Measurements from ENCODE around the gene PNMA6A.
"Not testable (repeated sequence)": the region's sequence is repeated elsewhere in the genome, so short reads cannot be mapped to it uniquely, and the experiment has no call there.

Gene PNMA6A

GRCh38 chrX:153071909-153072583 lies at the start of gene PNMA6A:
PNMA6A (plus strand) TSS chrX:153072454; CDS start chrX:153073063, 609 bp downstream.
- H3K9me3 ChIP-seq (replicated peaks; ENCODE audit: insufficient read depth, low read length); H3K9ac ChIP-seq (ENCODE audit: low read length); H3K27me3 ChIP-seq (replicated peaks; ENCODE audit: insufficient read depth, low read length); H3F3A ChIP-seq (ENCODE audit: insufficient read depth, low read length); H3K4me1 ChIP-seq (ENCODE audit: low read length); H3K79me2 ChIP-seq (ENCODE audit: low read length); H4K20me1 ChIP-seq (ENCODE audit: insufficient read depth, low read length); H3K36me3 ChIP-seq (replicated peaks; ENCODE audit: insufficient read depth, low read length); H3K4me2 ChIP-seq (ENCODE audit: low read depth, low read length); DNase-seq; H3K9me2 ChIP-seq (replicated peaks; ENCODE audit: insufficient read depth, low read length); H3K27ac ChIP-seq (ENCODE audit: low read length); H3K4me3 ChIP-seq (ENCODE audit: low read length); H2AFZ ChIP-seq (ENCODE audit: low read length): not testable (repeated sequence)

DNA sequence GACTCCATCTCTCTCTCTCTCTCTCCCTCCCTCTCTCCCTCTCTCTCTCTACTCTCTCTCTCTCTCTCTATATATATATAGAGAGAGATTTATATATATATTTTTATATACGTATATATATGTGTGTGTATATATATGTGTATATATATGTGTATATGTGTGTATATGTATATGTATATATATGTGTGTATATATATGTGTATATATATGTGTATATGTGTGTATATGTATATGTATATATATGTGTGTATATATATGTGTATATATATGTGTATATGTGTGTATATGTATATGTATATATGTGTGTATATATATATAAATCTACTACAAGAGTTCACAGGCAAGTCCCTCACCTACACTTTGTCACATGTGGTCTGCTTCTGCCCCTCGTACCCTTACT lies 45.8 kb upstream of the PNMA6A start:
- not testable (repeated sequence) for H2AFZ ChIP-seq (ENCODE audit: low read length); H3F3A ChIP-seq (ENCODE audit: insufficient read depth, low read length); H3K27me3 ChIP-seq (replicated peaks; ENCODE audit: insufficient read depth, low read length); H3K27ac ChIP-seq (ENCODE audit: low read length); H3K9me2 ChIP-seq (replicated peaks; ENCODE audit: insufficient read depth, low read length); H3K4me1 ChIP-seq (ENCODE audit: low read length); H3K4me2 ChIP-seq (ENCODE audit: low read depth, low read length); DNase-seq; H3K79me2 ChIP-seq (ENCODE audit: low read length); H3K4me3 ChIP-seq (ENCODE audit: low read length); H3K9ac ChIP-seq (ENCODE audit: low read length); H3K36me3 ChIP-seq (replicated peaks; ENCODE audit: insufficient read depth, low read length); H3K9me3 ChIP-seq (replicated peaks; ENCODE audit: insufficient read depth, low read length); H4K20me1 ChIP-seq (ENCODE audit: insufficient read depth, low read length)

- not testable (repeated sequence) for H3K27me3 ChIP-seq (replicated peaks; ENCODE audit: insufficient read depth, low read length); H3K9me2 ChIP-seq (replicated peaks; ENCODE audit: insufficient read depth, low read length); H3K27ac ChIP-seq (ENCODE audit: low read length); DNase-seq; H3K4me3 ChIP-seq (ENCODE audit: low read length); H3K4me1 ChIP-seq (ENCODE audit: low read length); H4K20me1 ChIP-seq (ENCODE audit: insufficient read depth, low read length); H3K9ac ChIP-seq (ENCODE audit: low read length); H3K9me3 ChIP-seq (replicated peaks; ENCODE audit: insufficient read depth, low read length); H3F3A ChIP-seq (ENCODE audit: insufficient read depth, low read length); H3K79me2 ChIP-seq (ENCODE audit: low read length); H3K36me3 ChIP-seq (replicated peaks; ENCODE audit: insufficient read depth, low read length); H3K4me2 ChIP-seq (ENCODE audit: low read depth, low read length); H2AFZ ChIP-seq (ENCODE audit: low read length)
These were observed 43.8 kb upstream of the PNMA6A start for GRCh38 chrX:153028487-153028886.

DNA sequence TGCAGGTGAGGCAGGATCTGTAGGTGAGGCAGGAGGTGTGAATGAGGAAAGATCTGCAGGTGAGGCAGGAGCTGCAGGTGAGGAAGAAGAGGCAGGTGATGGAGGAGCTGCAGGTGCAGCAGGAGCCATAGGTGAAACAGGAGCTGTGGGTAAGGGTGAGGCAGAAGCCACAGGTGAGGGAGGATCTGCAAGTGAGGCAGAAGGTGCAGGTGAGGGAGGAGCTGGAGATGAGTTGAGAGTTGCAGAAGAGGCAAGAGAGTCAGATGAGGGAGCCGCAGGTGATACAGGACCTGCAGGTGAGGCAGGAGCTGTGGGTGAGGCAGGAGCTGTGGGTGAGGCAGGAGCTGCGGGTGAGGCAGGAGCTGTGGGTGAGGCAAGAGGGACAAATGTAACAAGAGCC lies 43.1 kb upstream of the PNMA6A start:
- Histone ChIP-seq H3K9ac (ENCODE audit: low read length) (no peak overlapping the region), H3K79me2 (ENCODE audit: low read length) (no peaks in the 10 kb centered on the region), H3K27me3 (replicated peaks; ENCODE audit: insufficient read depth, low read length) (no peaks in the 10 kb centered on the region), H3K4me3 (ENCODE audit: low read length) (no peak overlapping the region), H3F3A (ENCODE audit: insufficient read depth, low read length) (no peaks in the 10 kb centered on the region), H3K36me3 (replicated peaks; ENCODE audit: insufficient read depth, low read length) (no peaks in the 10 kb centered on the region), H2AFZ (ENCODE audit: low read length) (no peak overlapping the region), H3K4me2 (ENCODE audit: low read depth, low read length) (no peak overlapping the region), H3K9me3 (replicated peaks; ENCODE audit: insufficient read depth, low read length) (no peaks in the 10 kb centered on the region), H3K9me2 (replicated peaks; ENCODE audit: insufficient read depth, low read length) (no peaks in the 10 kb centered on the region), H4K20me1 (ENCODE audit: insufficient read depth, low read length) (no peaks in the 10 kb centered on the region), H3K4me1 (ENCODE audit: low read length) (no peaks in the 10 kb centered on the region), H3K27ac (ENCODE audit: low read length) (no peak overlapping the region)
- TF ChIP-seq EZH2phosphoT487 (IDR thresholded peaks at IDR 0.05; ENCODE audit: low read length) (no peak), EZH2 (optimal IDR thresholded peaks at IDR 0.05; ENCODE audit: low read depth, low read length) (no peak)
- TF ChIP-seq, protein P1, sequence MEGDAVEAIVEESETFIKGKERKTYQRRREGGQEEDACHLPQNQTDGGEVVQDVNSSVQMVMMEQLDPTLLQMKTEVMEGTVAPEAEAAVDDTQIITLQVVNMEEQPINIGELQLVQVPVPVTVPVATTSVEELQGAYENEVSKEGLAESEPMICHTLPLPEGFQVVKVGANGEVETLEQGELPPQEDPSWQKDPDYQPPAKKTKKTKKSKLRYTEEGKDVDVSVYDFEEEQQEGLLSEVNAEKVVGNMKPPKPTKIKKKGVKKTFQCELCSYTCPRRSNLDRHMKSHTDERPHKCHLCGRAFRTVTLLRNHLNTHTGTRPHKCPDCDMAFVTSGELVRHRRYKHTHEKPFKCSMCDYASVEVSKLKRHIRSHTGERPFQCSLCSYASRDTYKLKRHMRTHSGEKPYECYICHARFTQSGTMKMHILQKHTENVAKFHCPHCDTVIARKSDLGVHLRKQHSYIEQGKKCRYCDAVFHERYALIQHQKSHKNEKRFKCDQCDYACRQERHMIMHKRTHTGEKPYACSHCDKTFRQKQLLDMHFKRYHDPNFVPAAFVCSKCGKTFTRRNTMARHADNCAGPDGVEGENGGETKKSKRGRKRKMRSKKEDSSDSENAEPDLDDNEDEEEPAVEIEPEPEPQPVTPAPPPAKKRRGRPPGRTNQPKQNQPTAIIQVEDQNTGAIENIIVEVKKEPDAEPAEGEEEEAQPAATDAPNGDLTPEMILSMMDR (IDR thresholded peaks at IDR 0.05; ENCODE audit: low read length) = no peak
- no peak for DNase-seq

DNA sequence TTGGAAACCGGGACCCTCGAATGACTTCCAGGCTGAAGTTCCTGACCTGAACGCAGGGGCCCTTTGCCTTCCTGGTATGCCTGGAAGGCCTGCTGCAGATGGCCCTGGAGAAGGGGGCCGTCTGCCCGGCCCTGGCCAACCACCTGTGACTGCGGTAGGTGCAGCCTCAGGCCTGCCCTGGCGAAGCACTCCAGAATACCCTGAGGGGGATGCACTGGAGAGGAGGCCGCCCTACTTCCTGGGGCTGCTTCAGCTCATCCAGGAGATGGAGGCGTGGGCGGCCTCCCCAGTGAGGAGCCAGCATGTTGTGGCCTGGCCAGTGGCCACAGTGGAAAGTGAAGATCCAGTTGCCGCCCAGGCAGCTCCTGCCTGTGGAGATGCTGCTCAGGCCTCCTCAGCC lies 42.4 kb upstream of the PNMA6A start:
- Histone ChIP-seq H3K4me3 (ENCODE audit: low read length) (no peak overlapping the region), H3K4me2 (ENCODE audit: low read depth, low read length) (no peak overlapping the region), H3K9ac (ENCODE audit: low read length) (no peak overlapping the region), H3K9me2 (replicated peaks; ENCODE audit: insufficient read depth, low read length) (no peaks in the 10 kb centered on the region), H3K27me3 (replicated peaks; ENCODE audit: insufficient read depth, low read length) (no peaks in the 10 kb centered on the region), H2AFZ (ENCODE audit: low read length) (no peak overlapping the region), H3K27ac (ENCODE audit: low read length) (no peak overlapping the region), H3F3A (ENCODE audit: insufficient read depth, low read length) (no peaks in the 10 kb centered on the region), H3K36me3 (replicated peaks; ENCODE audit: insufficient read depth, low read length) (no peaks in the 10 kb centered on the region), H4K20me1 (ENCODE audit: insufficient read depth, low read length) (no peaks in the 10 kb centered on the region), H3K79me2 (ENCODE audit: low read length) (no peaks in the 10 kb centered on the region), H3K4me1 (ENCODE audit: low read length) (no peaks in the 10 kb centered on the region), H3K9me3 (replicated peaks; ENCODE audit: insufficient read depth, low read length) (no peaks in the 10 kb centered on the region)
- TF ChIP-seq, protein P1 (IDR thresholded peaks at IDR 0.05; ENCODE audit: low read length) = no peak
- TF ChIP-seq EZH2 (optimal IDR thresholded peaks at IDR 0.05; ENCODE audit: low read depth, low read length) (no peak), EZH2phosphoT487 (IDR thresholded peaks at IDR 0.05; ENCODE audit: low read length) (no peak)
- DNase-seq = no peak

Measured in MM.1S (cell line).